SK-N-SH (cell line): ENCODE data around the gene SLF2. TPM values are rescaled to one million over a fixed set of nuclear protein-coding genes. Genes with fewer than 3 reads are reported as not detected.
A peak's percentile ranks its signal among the peaks of the same experiment; 100 is the strongest.

Experiments used
- CTCF ChIA-PET: fragments of 300-600, 350-600 bp; formaldehyde crosslinking; extraction: SDS; loops from one replicate; lab custom pipeline; 2021; lab: Yijun Ruan, JAX
- POLR2A ChIA-PET: fragments of 350-600 bp; sonication (Branson Sonifier 250); formaldehyde crosslinking; extraction: SDS; loops from one replicate; lab custom pipeline; 2020; ENCODE audit warnings: antibody characterized with exemption, inconsistent platforms; lab: Yijun Ruan, JAX
- DNase-seq: peaks from one replicate; pipeline ENCODE4 v3.0.0; 2012
- H2AFZ ChIP-seq: fragments of 200-600 bp; sonication (generic); 2 replicates; pipeline ENCODE4 v1.8.1; 2016; ENCODE audit warnings: antibody characterized with exemption, mild to moderate bottlenecking, low read depth
- H3F3A ChIP-seq: fragments of 200-600 bp; sonication (generic); replicated peaks from 2 replicates; pipeline ENCODE3; 2016; ENCODE audit warnings: antibody characterized with exemption, mild to moderate bottlenecking; ENCODE audit not compliant: insufficient read depth
- H3K27ac ChIP-seq, 2 experiments: fragments of 200-500 bp in 1 of 2; fragments of 200-600 bp in 1 of 2; sonication (Bioruptor generic) in 1 of 2; sonication (generic), shearing (Covaris generic) in 1 of 2; 2 replicates each; pipeline versions ENCODE4 v1.5.1 to v1.6.1; 2014 to 2016; ENCODE audit warnings: low read depth in 2 of 2, inconsistent platforms in 1 of 2, low read length in 1 of 2, mild to moderate bottlenecking in 1 of 2, mixed read lengths in 1 of 2
- H3K27me3 ChIP-seq: fragments of 200-600 bp; sonication (generic), shearing (Covaris generic); 2 replicates; pipeline ENCODE4 v1.6.1; 2016; ENCODE audit warnings: mixed run types; ENCODE audit not compliant: insufficient read depth
- H3K36me3 ChIP-seq, 2 experiments: fragments of 200-500 bp in 1 of 2; fragments of 200-600 bp in 1 of 2; sonication (Bioruptor generic) in 1 of 2; sonication (generic) in 1 of 2; replicated peaks in 1 of 2; 2 replicates each; pipeline versions ENCODE3 to v1.5.1; 2014 to 2016; ENCODE audit warnings: low read length in 1 of 2, mild to moderate bottlenecking in 1 of 2; ENCODE audit not compliant: insufficient read depth in 2 of 2, control insufficient read depth in 1 of 2
- H3K4me1 ChIP-seq, 2 experiments: fragments of 200-500 bp in 1 of 2; fragments of 200-600 bp in 1 of 2; sonication (Bioruptor generic) in 1 of 2; sonication (generic), shearing (Covaris generic) in 1 of 2; 2 replicates each; pipeline versions ENCODE4 v1.5.1 to v1.6.1; 2014 to 2016; ENCODE audit warnings: low read depth in 1 of 2, low read length in 1 of 2, mixed run types in 1 of 2; ENCODE audit not compliant: insufficient read depth in 2 of 2, control insufficient read depth in 1 of 2
- H3K4me2 ChIP-seq: fragments of 200-600 bp; sonication (generic), shearing (Covaris generic); 2 replicates; pipeline ENCODE4 v1.6.1; 2017; ENCODE audit warnings: mixed run types
- H3K4me3 ChIP-seq, 2 experiments: fragments of 200-500 bp in 1 of 2; fragments of 200-600 bp in 1 of 2; sonication (Bioruptor generic) in 1 of 2; sonication (generic), shearing (Covaris generic) in 1 of 2; 2 replicates each; pipeline versions ENCODE4 v1.5.1 to v1.8.1; 2014 to 2016; ENCODE audit warnings: low read depth in 2 of 2, inconsistent platforms in 1 of 2, low read length in 1 of 2, mild to moderate bottlenecking in 1 of 2, mixed read lengths in 1 of 2, moderate library complexity in 1 of 2
- H3K79me2 ChIP-seq: fragments of 200-600 bp; sonication (generic); 2 replicates; pipeline ENCODE4 v1.8.1; 2017; ENCODE audit warnings: mild to moderate bottlenecking; ENCODE audit not compliant: insufficient read depth
- H3K9ac ChIP-seq: fragments of 200-600 bp; sonication (generic); 2 replicates; pipeline ENCODE4 v1.6.1; 2017; ENCODE audit warnings: mixed run types
- H3K9me2 ChIP-seq: fragments of 200-600 bp; sonication (generic); 2 replicates; pipeline ENCODE4 v1.6.1; 2017; ENCODE audit warnings: mixed run types
- H3K9me3 ChIP-seq: fragments of 200-600 bp; sonication (generic); 2 replicates; pipeline ENCODE4 v1.6.1; 2017; ENCODE audit warnings: mixed run types, mild to moderate bottlenecking, moderate library complexity
- H4K20me1 ChIP-seq: fragments of 200-600 bp; sonication (generic); 2 replicates; pipeline ENCODE4 v1.6.1; 2017; ENCODE audit warnings: mild to moderate bottlenecking, mixed run types; ENCODE audit not compliant: insufficient read depth
- CHD2 ChIP-seq: fragments of 150-350 bp; IDR thresholded peaks from 2 replicates; pipeline ENCODE4 v1.6.1; 2018; ENCODE audit warnings: low read length; ENCODE audit not compliant: partially characterized antibody
- CTCF ChIP-seq: fragments of 200-600 bp; sonication (generic); IDR thresholded peaks from 2 replicates; pipeline ENCODE4 v1.6.1; 2017; ENCODE audit warnings: antibody characterized with exemption, mild to moderate bottlenecking, moderate library complexity
- ELF1 ChIP-seq: IDR thresholded peaks from 2 replicates; pipeline ENCODE4 v1.4.0; 2012
- EZH2phosphoT487 ChIP-seq: fragments of 200-600 bp; sonication (generic); IDR thresholded peaks from 2 replicates; pipeline ENCODE4 v1.6.1; 2017; ENCODE audit warnings: low read depth, mixed run types, mild to moderate bottlenecking, antibody characterized with exemption, moderate library complexity, borderline replicate concordance
- FOSL2 ChIP-seq: IDR thresholded peaks from 2 replicates; pipeline ENCODE4 v1.4.0; 2012; ENCODE audit warnings: low read depth, mild to moderate bottlenecking, moderate library complexity, borderline replicate concordance
- FOXJ3 ChIP-seq: sonication (generic); formaldehyde crosslinking; IDR thresholded peaks from 2 replicates; pipeline ENCODE4 v1.5.1; 2020; ENCODE audit warnings: mild to moderate bottlenecking, missing genetic modification reagents
- GATA2 ChIP-seq: sonication (generic); formaldehyde crosslinking; IDR thresholded peaks from 2 replicates; pipeline ENCODE4 v1.5.0; 2020; ENCODE audit warnings: mild to moderate bottlenecking, missing genetic modification reagents
- IRF3 ChIP-seq: fragments of 150-350 bp; IDR thresholded peaks from 2 replicates; pipeline ENCODE4 v1.6.1; 2016; ENCODE audit warnings: mild to moderate bottlenecking, low read depth, low read length
- JUND ChIP-seq: IDR thresholded peaks from 2 replicates; pipeline ENCODE4 v1.4.0; 2012
- MEF2A ChIP-seq: IDR thresholded peaks from 2 replicates; pipeline ENCODE4 v1.4.0; 2012; ENCODE audit warnings: low read depth, borderline replicate concordance
- MXI1 ChIP-seq: IDR thresholded peaks from 2 replicates; pipeline ENCODE4 v1.6.1; 2012; ENCODE audit warnings: mild to moderate bottlenecking, low read depth, low read length, improper control_type of control experiment
- NFIC ChIP-seq: IDR thresholded peaks from 2 replicates; pipeline ENCODE4 v1.4.0; 2012; ENCODE audit warnings: borderline replicate concordance
- NRF1 ChIP-seq: IDR thresholded peaks from 2 replicates; pipeline ENCODE4 v1.6.1; 2012; ENCODE audit warnings: low read depth, mild to moderate bottlenecking, low read length
- POLR2AphosphoS5 ChIP-seq: IDR thresholded peaks from 2 replicates; pipeline ENCODE4 v1.6.1; 2012; ENCODE audit warnings: low read depth, low read length
- RAD21 ChIP-seq: IDR thresholded peaks from 2 replicates; pipeline ENCODE4 v1.6.1; 2012; ENCODE audit warnings: mild to moderate bottlenecking, low read length
- RCOR1 ChIP-seq: fragments of 150-350 bp; IDR thresholded peaks from 2 replicates; pipeline ENCODE4 v1.6.1; 2017; ENCODE audit warnings: antibody characterized with exemption, low read length
- REST ChIP-seq: IDR thresholded peaks from 2 replicates; pipeline ENCODE4 v1.6.1; 2012; ENCODE audit warnings: mild to moderate bottlenecking, low read depth, low read length, moderate library complexity
- RFX5 ChIP-seq: IDR thresholded peaks from 2 replicates; pipeline ENCODE4 v1.6.1; 2012; ENCODE audit warnings: mild to moderate bottlenecking, improper control_type of control experiment, low read length
- SIN3A ChIP-seq: IDR thresholded peaks from 2 replicates; pipeline ENCODE4 v1.6.1; 2012; ENCODE audit warnings: low read depth, mild to moderate bottlenecking, low read length, moderate library complexity, borderline replicate concordance
- TEAD4 ChIP-seq: IDR thresholded peaks from 2 replicates; pipeline ENCODE4 v1.4.0; 2012; ENCODE audit warnings: mild to moderate bottlenecking, borderline replicate concordance; ENCODE audit not compliant: insufficient read depth
- WGBS: methylation state at CpG from one replicate; pipeline ENCODE4 v1.1.6; 2017; ENCODE audit warnings: low lambda C conversion rate; 5-methylcytosine and 5-hydroxymethylcytosine counted together
- polyA plus RNA-seq, 3 experiments: library from polyadenylated mRNA; depleted of rRNA; stranded (reverse); fragments of >200 nt; gene quantifications; 2 replicates each; pipeline ENCODE4 v1.2.3, GENCODE V29; 2012

The SLF2 gene
- polyA plus RNA-seq, 1 of the 3 experiments (the other 2 are of a cell fraction) = 6.3 TPM

- Histone ChIP-seq H3K9ac (no peak overlapping the region), H3K9me3 (no peaks in the 10 kb centered on the region), H3K4me3 (no peak overlapping the region), H3K27me3 (no peaks in the 10 kb centered on the region), H3K36me3 (no peaks in the 10 kb centered on the region), H3F3A (peaks cover 3% of the 10 kb centered on the region), H3K27ac (peak overlapping the region in 1 of 2 experiments; percentile 67; a peak in 2 of 4 replicates), H4K20me1 (no peaks in the 10 kb centered on the region), H3K4me2 (no peak overlapping the region), H3K4me1 (peaks cover 0 to 32% of the 10 kb centered on the region in 2 experiments; a peak in 2 of 4 replicates), H3K79me2 (no peaks in the 10 kb centered on the region), H3K9me2 (no peaks in the 10 kb centered on the region), H2AFZ (no peak overlapping the region)
- POLR2A ChIA-PET = interaction anchor here (0.7 kb wide), 1 partner anchor 320 kb away, joined by 3 read pairs; no protein-coding TSS in a partner anchor
- TF ChIP-seq POLR2AphosphoS5 (no peak), TEAD4 (no peak), EZH2phosphoT487 (no peak), CTCF (no peak), GATA2 (no peak), NRF1 (no peak), RFX5 (no peak), MXI1 (no peak), SIN3A (no peak), FOSL2 (no peak), NFIC (no peak), JUND (no peak), RCOR1 (no peak), ELF1 (no peak), FOXJ3 (no peak), REST (no peak), RAD21 (no peak), MEF2A (no peak), IRF3 (no peak), CHD2 (no peak)
- 71% methylated on average over 8 of the region's 8 CpGs for WGBS
- no peak for DNase-seq
- CTCF ChIA-PET = interaction anchor here (1.2 to 15.7 kb wide), 8 partner anchors 11 to 363 kb away, joined by 3 to 267 read pairs (median 6); partner anchors contain the start of gene PAX2
These were observed 30.5 kb upstream of the SLF2 start for GRCh38 chr10:100882252-100882651.
